CD4-positive, alpha-beta T cell treated with Interleukin-2 at 100 ng/mL for 4 hours (primary cell): ENCODE measurements around the gene TCP1.
"Not testable (repeated sequence)": the region's sequence is repeated elsewhere in the genome, so short reads cannot be mapped to it uniquely, and the experiment has no call there.

Experiments
- DNase-seq: peaks from one replicate; pipeline ENCODE4 v3.0.0-alpha.2; 2020; ENCODE audit warnings: low spot score

The TCP1 gene

GRCh38 chr6:159739341-159739740 lies 50.1 kb downstream of the TCP1 start:
- no peak for DNase-seq

DNA sequence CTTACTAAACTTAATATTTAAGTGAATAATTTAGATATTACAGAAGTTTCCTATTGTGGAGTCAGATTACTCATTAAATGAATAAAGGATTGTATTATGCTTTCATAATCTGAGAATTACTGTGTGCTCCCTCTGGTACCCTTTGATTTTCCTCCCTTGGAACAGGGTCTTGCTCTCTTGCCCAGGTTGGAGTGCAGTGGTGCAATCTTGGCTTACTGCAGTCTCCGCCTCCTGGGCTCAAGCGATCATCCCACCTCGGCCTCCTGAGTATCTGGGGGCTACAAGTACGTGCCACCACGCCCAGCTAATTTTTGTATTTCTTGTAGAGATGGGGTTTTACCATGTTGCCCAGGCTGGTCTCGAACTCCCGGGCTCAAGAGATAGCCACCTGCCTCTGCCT lies 52.5 kb downstream of the TCP1 start:
- no peak for DNase-seq

- DNase-seq, result not testable (repeated sequence)
These were observed 56.0 kb downstream of the TCP1 start for GRCh38 chr6:159733395-159733794.

DNA sequence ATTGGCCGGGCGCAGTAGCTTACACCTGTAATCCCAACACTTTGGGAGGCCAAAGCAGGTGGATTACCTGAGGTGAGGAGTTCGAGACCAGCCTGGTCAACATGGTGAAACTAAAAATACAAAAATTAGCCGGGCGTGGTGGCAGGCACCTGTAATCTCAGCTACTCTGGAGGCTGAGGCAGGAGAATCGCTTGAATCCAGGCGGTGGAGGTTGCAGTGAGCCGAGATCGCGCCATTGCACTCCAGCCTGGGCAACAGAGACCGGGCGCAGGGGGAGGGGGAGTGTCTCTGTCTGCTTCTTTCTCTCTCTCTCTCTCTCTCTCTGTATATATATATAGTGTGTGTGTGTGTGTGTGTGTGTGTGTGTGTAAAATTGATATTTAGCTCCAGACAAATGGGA lies 56.9 kb downstream of the TCP1 start:
- not testable (repeated sequence) for DNase-seq

GRCh38 chr6:159730332-159730676 lies 59.1 kb downstream of the TCP1 start:
- DNase-seq, result no peak

DNA sequence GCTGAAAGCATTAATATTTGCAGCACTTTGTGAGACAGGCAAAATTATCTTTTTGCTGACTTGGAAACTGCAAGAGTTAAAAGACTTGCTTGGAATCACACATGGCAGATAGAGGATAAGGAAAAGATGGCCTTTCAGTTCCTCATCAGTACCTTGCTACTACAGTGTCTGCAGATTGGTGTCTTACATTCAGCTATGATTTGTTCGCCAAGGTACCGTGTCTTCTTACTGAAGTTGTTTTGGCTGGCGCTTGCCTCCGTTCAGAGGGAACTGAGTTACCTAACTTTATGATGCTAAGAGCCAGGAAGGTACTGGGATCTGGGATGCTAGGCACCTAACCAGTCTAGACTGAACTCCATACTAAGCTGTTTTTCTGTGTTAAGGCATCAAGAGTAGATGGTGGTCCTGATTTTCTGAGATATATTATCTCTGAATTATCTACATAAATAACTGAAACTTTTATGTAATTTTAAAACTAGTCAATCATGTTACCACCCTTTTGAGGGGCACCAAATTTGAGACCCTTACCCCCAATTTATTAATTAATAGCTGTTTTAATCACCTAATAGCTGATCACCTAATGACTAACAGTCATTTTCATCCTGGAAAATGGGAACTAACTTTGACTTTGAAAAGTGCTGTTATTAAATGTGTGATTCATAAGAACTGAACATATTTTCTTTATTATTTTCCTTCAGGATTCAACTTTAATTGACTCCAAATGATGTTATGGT lies 59.6 kb downstream of the TCP1 start:
- no peak for DNase-seq

DNA sequence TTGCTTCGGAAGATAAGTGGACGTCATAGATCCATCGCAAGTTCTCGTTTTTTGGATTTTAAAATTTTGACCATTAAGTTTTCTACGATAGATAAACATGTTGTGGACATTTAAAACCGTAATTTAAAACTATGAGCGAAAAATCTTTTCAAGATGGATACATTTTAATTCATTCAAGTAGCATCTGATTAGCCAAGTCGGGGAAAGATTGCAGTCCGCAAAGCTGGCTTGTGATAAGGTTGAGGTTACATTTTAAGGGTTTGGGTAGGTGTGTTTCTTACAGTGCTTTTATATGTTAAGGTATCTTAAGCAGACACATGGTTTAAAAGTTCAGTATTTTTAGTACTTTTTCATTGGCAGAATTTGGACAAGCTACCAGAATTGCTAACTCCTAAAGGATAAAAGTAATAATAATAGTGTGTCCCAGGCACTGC lies 60.9 kb downstream of the TCP1 start:
- DNase-seq, result peak; percentile 13
